Sigmoid colon (tissue), 7 donors: ENCODE measurements around the gene SH2D7. TPM values are rescaled to one million over a fixed set of nuclear protein-coding genes. Genes with fewer than 3 reads are reported as not detected.

Experiments
- DNase-seq: peaks from one replicate; pipeline ENCODE4 v3.0.0-alpha.2; 2019
- H3K27ac ChIP-seq, 4 donors: fragments of 200-600 bp; sonication (generic); one replicate each; pipeline ENCODE4 v1.5.1; 2016 to 2019; ENCODE audit warnings: mild to moderate bottlenecking in 1 of 4
- H3K27me3 ChIP-seq, 3 donors: fragments of 200-600 bp; sonication (generic); one replicate each; pipeline ENCODE4 v1.5.1; 2019; ENCODE audit warnings: mild to moderate bottlenecking in 1 of 3
- H3K36me3 ChIP-seq, 4 donors: fragments of 200-600 bp; sonication (generic); one replicate each; pipeline ENCODE4 v1.5.1; 2016 to 2019
- H3K4me1 ChIP-seq, 4 donors: fragments of 200-600 bp; sonication (generic); one replicate each; pipeline ENCODE4 v1.5.1; 2017 to 2019
- H3K4me3 ChIP-seq, 4 donors: fragments of 200-600 bp; sonication (generic); one replicate each; pipeline ENCODE4 v1.5.1; 2017 to 2019; ENCODE audit warnings: mild to moderate bottlenecking in 2 of 4, moderate library complexity in 1 of 4
- H3K9me3 ChIP-seq, 4 donors: fragments of 200-600 bp in 3 of 4; sonication (generic) in 3 of 4; one replicate each; pipeline versions ENCODE4 v1.5.1 to v1.6.1; 2013 to 2019
- CTCF ChIP-seq, 4 experiments: fragments of 450-650 bp in 3 of 4; fragments of 200-600 bp in 1 of 4; IDR thresholded peaks; one replicate each; pipeline ENCODE4 v1.5.1; 2016 to 2019; ENCODE audit warnings: antibody characterized with exemption in 4 of 4, mild to moderate bottlenecking in 3 of 4, moderate library complexity in 2 of 4
- EP300 ChIP-seq, 4 donors: sonication (generic); formaldehyde crosslinking; IDR thresholded peaks; one replicate each; pipeline ENCODE4 v1.6.1; 2017; ENCODE audit warnings: antibody characterized with exemption in 4 of 4
- POLR2A ChIP-seq, 2 donors: fragments of 450-650 bp; IDR thresholded peaks; one replicate each; pipeline ENCODE4 v1.6.1; 2016; ENCODE audit warnings: antibody characterized with exemption in 2 of 2, mild to moderate bottlenecking in 2 of 2, moderate library complexity in 2 of 2
- POLR2AphosphoS5 ChIP-seq, 4 donors: sonication (generic); formaldehyde crosslinking; IDR thresholded peaks; one replicate each; pipeline ENCODE4 v1.6.1; 2017; ENCODE audit warnings: antibody characterized with exemption in 4 of 4
- WGBS, 2 donors: extraction: QIAGEN DNeasy Blood & Tissue Kit; methylation state at CpG; one replicate each; pipeline ENCODE4 v1.1.7; 2013; 5-methylcytosine and 5-hydroxymethylcytosine counted together
- intact Hi-C: fragments of 100-400 bp; cut with DNase I; formaldehyde crosslinking; loops from one replicate; pipeline ENCODE4 v1.15.1; 2023
- polyA plus RNA-seq, 3 donors: library from polyadenylated mRNA; stranded (reverse); fragments of 200-250 nt; gene quantifications; one replicate each; pipeline ENCODE4 v1.2.3, GENCODE V29; 2013
- total RNA-seq, 4 donors: library from RNA; depleted of rRNA; stranded (reverse); fragments of >200 nt; gene quantifications; one replicate each; pipeline ENCODE4 v1.1.0, GENCODE V29; 2016
- donor health status: healthy with polysubstance abuse.
- donor health status: Bipolar disorder and iron deficiency.
- donor health status: healthy.

The SH2D7 gene
- total and polyA plus RNA-seq, 7 donors = 0.69 to 3.0 (median 2.5) TPM; not detected in 4

- intact Hi-C loops = no loop called here
- Histone ChIP-seq H3K27ac (no peak overlapping the region), H3K36me3 (no peaks in the 10 kb centered on the region), H3K9me3 (no peaks in the 10 kb centered on the region), H3K27me3 (no peaks in the 10 kb centered on the region), H3K4me1 (peaks cover 0 to 29% (median 22%) of the 10 kb centered on the region in 4 donors), H3K4me3 (no peak overlapping the region)
- TF ChIP-seq POLR2AphosphoS5 (IDR thresholded peaks at IDR 0.05) = no peak
- TF ChIP-seq CTCF (IDR thresholded peaks at IDR 0.05) = no peak
- TF ChIP-seq POLR2A (IDR thresholded peaks at IDR 0.05) = no peak
- no peak for TF ChIP-seq EP300 (IDR thresholded peaks at IDR 0.05)
- WGBS, 2 donors = 86 to 90% methylated on average over 8 of the region's 8 CpGs
- DNase-seq = peak; percentile 58
These were observed 12.3 kb upstream of the SH2D7 start for GRCh38 chr15:78080088-78080460.

- WGBS, 2 donors = 38 to 55% methylated on average over 5 of the region's 5 CpGs
- H3K27me3 ChIP-seq = no peaks in the 10 kb centered on the region
- intact Hi-C loops = no loop called here
- TF ChIP-seq EP300 (IDR thresholded peaks at IDR 0.05) = no peak
- no peak for TF ChIP-seq POLR2A (IDR thresholded peaks at IDR 0.05)
- TF ChIP-seq POLR2AphosphoS5 (IDR thresholded peaks at IDR 0.05) = no peak
- no peak for TF ChIP-seq CTCF (IDR thresholded peaks at IDR 0.05)
- no peaks in the 10 kb centered on the region for H3K36me3 ChIP-seq
- peaks cover 0 to 10% (median 5%) of the 10 kb centered on the region in 4 donors for H3K4me1 ChIP-seq
- no peak overlapping the region for H3K4me3 ChIP-seq
- DNase-seq = peak; percentile 67
- no peak overlapping the region for H3K27ac ChIP-seq
- H3K9me3 ChIP-seq = no peaks in the 10 kb centered on the region
These were observed 10.1 kb upstream of the SH2D7 start for GRCh38 chr15:78082106-78082742.

GRCh38 chr15:78082743-78083110 is 9.6 kb upstream of the SH2D7 start:
- TF ChIP-seq EP300 (IDR thresholded peaks at IDR 0.05) = no peak
- TF ChIP-seq POLR2AphosphoS5 (IDR thresholded peaks at IDR 0.05) = no peak
- TF ChIP-seq CTCF (IDR thresholded peaks at IDR 0.05) = no peak
- no peak for TF ChIP-seq POLR2A (IDR thresholded peaks at IDR 0.05)
- no peaks in the 10 kb centered on the region for H3K36me3 ChIP-seq
- no peaks in the 10 kb centered on the region for H3K27me3 ChIP-seq
- DNase-seq = peak; percentile 36
- H3K4me1 ChIP-seq = peaks cover 0 to 10% (median 4%) of the 10 kb centered on the region in 4 donors
- intact Hi-C loops = no loop called here
- no peak overlapping the region for H3K27ac ChIP-seq
- WGBS, 2 donors = 76 to 86% methylated on average over 1 of the region's 1 CpG
- H3K9me3 ChIP-seq = no peaks in the 10 kb centered on the region
- H3K4me3 ChIP-seq = no peak overlapping the region

GRCh38 chr15:78083186-78083585 is 9.2 kb upstream of the SH2D7 start:
- H3K36me3 ChIP-seq = no peaks in the 10 kb centered on the region
- no peaks in the 10 kb centered on the region for H3K9me3 ChIP-seq
- H3K4me1 ChIP-seq = peaks cover 0 to 5% (median 1%) of the 10 kb centered on the region in 4 donors
- 88 to 91% methylated on average over 4 of the region's 4 CpGs for WGBS, 2 donors
- intact Hi-C loops = no loop called here
- no peak overlapping the region for H3K27ac ChIP-seq
- H3K4me3 ChIP-seq = no peak overlapping the region
- TF ChIP-seq CTCF (IDR thresholded peaks at IDR 0.05) = no peak
- peak; percentile 46 for DNase-seq
- H3K27me3 ChIP-seq = no peaks in the 10 kb centered on the region
